MM.1S (cell line): ENCODE measurements around the gene OLFM3.
A peak's percentile ranks its signal among the peaks of the same experiment; 100 is the strongest.

Source experiments
- DNase-seq: peaks from one replicate; pipeline ENCODE4 v3.0.0-alpha.2; 2015
- H2AFZ ChIP-seq: fragments of 300-600 bp; sonication (generic); 2 replicates; pipeline ENCODE4 v1.6.0; 2016; ENCODE audit warnings: antibody characterized with exemption, low read length
- H3F3A ChIP-seq: fragments of 300-600 bp; sonication (generic); 2 replicates; pipeline ENCODE4 v1.6.1; 2016; ENCODE audit warnings: mild to moderate bottlenecking, antibody characterized with exemption, low read length, moderate library complexity, mixed read lengths; ENCODE audit not compliant: insufficient read depth
- H3K27ac ChIP-seq: fragments of 300-600 bp; sonication (generic); 2 replicates; pipeline ENCODE4 v1.5.1; 2016; ENCODE audit warnings: mild to moderate bottlenecking, low read length
- H3K27me3 ChIP-seq: fragments of 300-600 bp; sonication (generic); replicated peaks from 2 replicates; pipeline ENCODE4 v1.6.0; 2016; ENCODE audit warnings: low read length; ENCODE audit not compliant: insufficient read depth
- H3K36me3 ChIP-seq: fragments of 300-600 bp; sonication (generic); replicated peaks from 2 replicates; pipeline ENCODE4 v1.6.1; 2016; ENCODE audit warnings: mild to moderate bottlenecking, low read length, mixed read lengths; ENCODE audit not compliant: insufficient read depth
- H3K4me1 ChIP-seq: fragments of 300-600 bp; sonication (generic); 2 replicates; pipeline ENCODE4 v1.6.1; 2016; ENCODE audit warnings: low read length, mixed read lengths
- H3K4me2 ChIP-seq: fragments of 300-600 bp; sonication (generic); 2 replicates; pipeline ENCODE4 v1.6.0; 2016; ENCODE audit warnings: low read depth, low read length
- H3K4me3 ChIP-seq: fragments of 300-600 bp; sonication (generic); 2 replicates; pipeline ENCODE4 v1.5.1; 2016; ENCODE audit warnings: low read length, mixed read lengths
- H3K79me2 ChIP-seq: fragments of 300-600 bp; sonication (generic); 2 replicates; pipeline ENCODE4 v1.6.1; 2016; ENCODE audit warnings: mixed run types, low read length, mixed read lengths
- H3K9ac ChIP-seq: fragments of 300-600 bp; sonication (generic); 2 replicates; pipeline ENCODE4 v1.6.1; 2016; ENCODE audit warnings: low read length, mixed read lengths
- H3K9me2 ChIP-seq: fragments of 300-600 bp; sonication (generic); replicated peaks from 2 replicates; pipeline ENCODE4 v1.6.1; 2016; ENCODE audit warnings: mild to moderate bottlenecking, low read length, mixed read lengths; ENCODE audit not compliant: insufficient read depth
- H3K9me3 ChIP-seq: fragments of 300-600 bp; sonication (generic); replicated peaks from 2 replicates; pipeline ENCODE4 v1.6.1; 2016; ENCODE audit warnings: mild to moderate bottlenecking, low read length, mixed read lengths; ENCODE audit not compliant: insufficient read depth
- H4K20me1 ChIP-seq: fragments of 300-600 bp; sonication (generic); 2 replicates; pipeline ENCODE4 v1.6.1; 2016; ENCODE audit warnings: mild to moderate bottlenecking, low read length, moderate library complexity, mixed read lengths; ENCODE audit not compliant: insufficient read depth
- EZH2 ChIP-seq: fragments of 300-600 bp; sonication (generic); optimal IDR thresholded peaks from 2 replicates; pipeline ENCODE3; 2017; ENCODE audit warnings: low read depth, mild to moderate bottlenecking, antibody characterized with exemption, low read length, mixed read lengths
- EZH2phosphoT487 ChIP-seq: fragments of 300-600 bp; sonication (generic); IDR thresholded peaks from 2 replicates; pipeline ENCODE4 v1.6.1; 2018; ENCODE audit warnings: antibody characterized with exemption, low read length
- TF ChIP-seq, protein P1 (sequence below): fragments of 300-600 bp; sonication (generic); IDR thresholded peaks from 2 replicates; pipeline ENCODE4 v1.5.1; 2016; ENCODE audit warnings: antibody characterized with exemption, low read length, mixed read lengths

Gene OLFM3

GRCh38 chr1:101996825-101997465, at the start of gene OLFM3:
Gene OLFM3, minus strand, starts transcription at chr1:101996926.
- Histone ChIP-seq H3K27me3 (no peaks in the 10 kb centered on the region), H3K9ac (no peak within 1 kb of the TSS), H3K79me2 (no peaks in the 10 kb centered on the region), H3K36me3 (no peaks in the 10 kb centered on the region), H3K4me3 (no peak within 1 kb of the TSS), H3F3A (no peaks in the 10 kb centered on the region), H4K20me1 (no peaks in the 10 kb centered on the region), H3K27ac (no peak within 1 kb of the TSS), H3K9me3 (no peaks in the 10 kb centered on the region), H3K4me2 (no peak within 1 kb of the TSS), H3K9me2 (no peaks in the 10 kb centered on the region), H2AFZ (no peak within 1 kb of the TSS), H3K4me1 (no peaks in the 10 kb centered on the region)
- TF ChIP-seq, protein P1, sequence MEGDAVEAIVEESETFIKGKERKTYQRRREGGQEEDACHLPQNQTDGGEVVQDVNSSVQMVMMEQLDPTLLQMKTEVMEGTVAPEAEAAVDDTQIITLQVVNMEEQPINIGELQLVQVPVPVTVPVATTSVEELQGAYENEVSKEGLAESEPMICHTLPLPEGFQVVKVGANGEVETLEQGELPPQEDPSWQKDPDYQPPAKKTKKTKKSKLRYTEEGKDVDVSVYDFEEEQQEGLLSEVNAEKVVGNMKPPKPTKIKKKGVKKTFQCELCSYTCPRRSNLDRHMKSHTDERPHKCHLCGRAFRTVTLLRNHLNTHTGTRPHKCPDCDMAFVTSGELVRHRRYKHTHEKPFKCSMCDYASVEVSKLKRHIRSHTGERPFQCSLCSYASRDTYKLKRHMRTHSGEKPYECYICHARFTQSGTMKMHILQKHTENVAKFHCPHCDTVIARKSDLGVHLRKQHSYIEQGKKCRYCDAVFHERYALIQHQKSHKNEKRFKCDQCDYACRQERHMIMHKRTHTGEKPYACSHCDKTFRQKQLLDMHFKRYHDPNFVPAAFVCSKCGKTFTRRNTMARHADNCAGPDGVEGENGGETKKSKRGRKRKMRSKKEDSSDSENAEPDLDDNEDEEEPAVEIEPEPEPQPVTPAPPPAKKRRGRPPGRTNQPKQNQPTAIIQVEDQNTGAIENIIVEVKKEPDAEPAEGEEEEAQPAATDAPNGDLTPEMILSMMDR, result no peak
- TF ChIP-seq EZH2phosphoT487 (no peak), EZH2 (no peak)
- no peak for DNase-seq

- Histone ChIP-seq H3K4me1 (no peaks in the 10 kb centered on the region), H3K9me2 (no peaks in the 10 kb centered on the region), H4K20me1 (no peaks in the 10 kb centered on the region), H3K4me3 (no peak overlapping the region), H3K9me3 (no peaks in the 10 kb centered on the region), H3K9ac (no peak overlapping the region), H3K36me3 (no peaks in the 10 kb centered on the region), H2AFZ (no peak overlapping the region), H3K27me3 (no peaks in the 10 kb centered on the region), H3F3A (no peaks in the 10 kb centered on the region), H3K4me2 (no peak overlapping the region), H3K79me2 (no peaks in the 10 kb centered on the region), H3K27ac (no peak overlapping the region)
- no peak for DNase-seq
- TF ChIP-seq EZH2 (no peak), EZH2phosphoT487 (no peak)
- TF ChIP-seq, protein P1, result no peak
Measured at GRCh38 chr1:102045752-102046151, 49.0 kb upstream of the OLFM3 start.

GRCh38 chr1:102032534-102032933, 35.8 kb upstream of the OLFM3 start:
- no peaks in the 10 kb centered on the region for H3K79me2 ChIP-seq
- H4K20me1 ChIP-seq, result no peaks in the 10 kb centered on the region
- H3K27ac ChIP-seq, result no peak overlapping the region
- H3K9me3 ChIP-seq, result no peaks in the 10 kb centered on the region
- no peaks in the 10 kb centered on the region for H3K4me1 ChIP-seq
- no peaks in the 10 kb centered on the region for H3F3A ChIP-seq
- H3K27me3 ChIP-seq, result no peaks in the 10 kb centered on the region
- H2AFZ ChIP-seq, result no peak overlapping the region
- TF ChIP-seq EZH2phosphoT487 (no peak), EZH2 (no peak)
- TF ChIP-seq, protein P1, result no peak
- H3K4me3 ChIP-seq, result no peak overlapping the region
- no peak overlapping the region for H3K9ac ChIP-seq
- no peaks in the 10 kb centered on the region for H3K9me2 ChIP-seq
- H3K4me2 ChIP-seq, result peak overlapping the region; percentile 27; the same call in 1 of the 2 replicates
- no peaks in the 10 kb centered on the region for H3K36me3 ChIP-seq
- DNase-seq, result peak; percentile 38
